K562 (cell line): Measurements from ENCODE around the gene S100A6. TPM values are rescaled to one million over a fixed set of nuclear protein-coding genes. Genes with fewer than 3 reads are reported as not detected.

Source experiments
- CBFA2T3 ChIP-seq: fragments of 450-650 bp; IDR thresholded peaks from 2 replicates; pipeline ENCODE4 v1.6.1; 2017
- HNRNPL ChIP-seq: fragments of 200-400 bp; formaldehyde crosslinking; IDR thresholded peaks from 2 replicates; pipeline ENCODE4 v1.6.1; 2017; ENCODE audit warnings: low read depth, mild to moderate bottlenecking, low read length
- KLF1 ChIP-seq: fragments of 450-650 bp; IDR thresholded peaks from 2 replicates; pipeline ENCODE4 v1.6.1; 2016; ENCODE audit warnings: missing genetic modification characterization, missing compliant biosample characterization
- MBD2 ChIP-seq: sonication (generic); IDR thresholded peaks from 2 replicates; pipeline ENCODE4 v1.6.1; 2016; ENCODE audit warnings: low read depth, borderline replicate concordance
- MTA2 ChIP-seq: fragments of 450-650 bp; IDR thresholded peaks from 2 replicates; pipeline ENCODE4 v1.6.1; 2016; ENCODE audit warnings: low read depth
- MYC ChIP-seq, 2 experiments: fragments of 250-450 bp in 1 of 2; sonication (Bioruptor Pico) in 1 of 2; IDR thresholded peaks; 2 replicates each; pipeline versions ENCODE4 v1.5.1 to v1.6.1; 2012 to 2021; ENCODE audit warnings: low read depth in 2 of 2, borderline replicate concordance in 1 of 2, improper control_type of control experiment in 1 of 2, low read length in 1 of 2, mild to moderate bottlenecking in 1 of 2, moderate library complexity in 1 of 2
- NCOR1 ChIP-seq: fragments of 450-650 bp; IDR thresholded peaks from 2 replicates; pipeline ENCODE4 v1.6.1; 2016; ENCODE audit warnings: mild to moderate bottlenecking, moderate library complexity
- SP1 ChIP-seq: sonication (generic); formaldehyde crosslinking; IDR thresholded peaks from 2 replicates; pipeline ENCODE4 v1.8.1; 2022; ENCODE audit warnings: mild to moderate bottlenecking, missing genetic modification reagents
- polyA plus RNA-seq, 8 experiments: library from polyadenylated mRNA; depleted of rRNA in 4 of 8; stranded (reverse) in 5 of 8; unstranded in 3 of 8; fragments of >200 nt; fragmentation: Nextera tagmentation in 2 of 8; fragmentation: Illumina TruSeq in 1 of 8; extraction: Ambion mirVana in 2 of 8; extraction: Trizol in 1 of 8; gene quantifications; 2 replicates each; pipeline versions ENCODE4 v1.2.1 to v1.2.3, GENCODE V29; 2011 to 2014; ENCODE audit warnings: inconsistent platforms in 1 of 8, missing spikeins in 1 of 8
- total RNA-seq, 7 experiments: library from RNA; depleted of rRNA in 6 of 7; stranded (reverse); fragments of >200 nt in 6 of 7; fragmentation: Illumina TruSeq in 2 of 7; extraction: Trizol in 2 of 7; gene quantifications; 2 replicates each; pipeline versions ENCODE4 v1.2.1 to v1.2.3, GENCODE V29; 2011 to 2021; ENCODE audit warnings: low replicate concordance in 1 of 7
- TF ChIP-seq, protein P1 (sequence below), 2 experiments: fragments of 450-650 bp in 1 of 2; sonication (generic) in 1 of 2; formaldehyde crosslinking in 1 of 2; IDR thresholded peaks; 2 replicates each; pipeline versions ENCODE4 v1.7.1 to v1.9.0; 2016 to 2022; ENCODE audit warnings: inconsistent platforms in 1 of 2, mild to moderate bottlenecking in 1 of 2, missing genetic modification reagents in 1 of 2
- TF ChIP-seq, protein P2 (sequence below): fragments of 450-650 bp; formaldehyde crosslinking; IDR thresholded peaks from 2 replicates; pipeline ENCODE4 v1.4.0; 2022; ENCODE audit warnings: missing genetic modification characterization
- TF ChIP-seq, protein P3 (sequence below): fragments of 200-800 bp; sonication (Bioruptor generic); IDR thresholded peaks from 2 replicates; pipeline ENCODE4 v1.6.1; 2017; ENCODE audit warnings: missing genetic modification characterization, missing compliant biosample characterization

The S100A6 gene
- total and polyA plus RNA-seq, 9 of the 15 experiments (the other 6 are each of a cell fraction or from before 2014, with no cell fraction given): 9.8 to 66.5 (median 23.2) TPM

DNA sequence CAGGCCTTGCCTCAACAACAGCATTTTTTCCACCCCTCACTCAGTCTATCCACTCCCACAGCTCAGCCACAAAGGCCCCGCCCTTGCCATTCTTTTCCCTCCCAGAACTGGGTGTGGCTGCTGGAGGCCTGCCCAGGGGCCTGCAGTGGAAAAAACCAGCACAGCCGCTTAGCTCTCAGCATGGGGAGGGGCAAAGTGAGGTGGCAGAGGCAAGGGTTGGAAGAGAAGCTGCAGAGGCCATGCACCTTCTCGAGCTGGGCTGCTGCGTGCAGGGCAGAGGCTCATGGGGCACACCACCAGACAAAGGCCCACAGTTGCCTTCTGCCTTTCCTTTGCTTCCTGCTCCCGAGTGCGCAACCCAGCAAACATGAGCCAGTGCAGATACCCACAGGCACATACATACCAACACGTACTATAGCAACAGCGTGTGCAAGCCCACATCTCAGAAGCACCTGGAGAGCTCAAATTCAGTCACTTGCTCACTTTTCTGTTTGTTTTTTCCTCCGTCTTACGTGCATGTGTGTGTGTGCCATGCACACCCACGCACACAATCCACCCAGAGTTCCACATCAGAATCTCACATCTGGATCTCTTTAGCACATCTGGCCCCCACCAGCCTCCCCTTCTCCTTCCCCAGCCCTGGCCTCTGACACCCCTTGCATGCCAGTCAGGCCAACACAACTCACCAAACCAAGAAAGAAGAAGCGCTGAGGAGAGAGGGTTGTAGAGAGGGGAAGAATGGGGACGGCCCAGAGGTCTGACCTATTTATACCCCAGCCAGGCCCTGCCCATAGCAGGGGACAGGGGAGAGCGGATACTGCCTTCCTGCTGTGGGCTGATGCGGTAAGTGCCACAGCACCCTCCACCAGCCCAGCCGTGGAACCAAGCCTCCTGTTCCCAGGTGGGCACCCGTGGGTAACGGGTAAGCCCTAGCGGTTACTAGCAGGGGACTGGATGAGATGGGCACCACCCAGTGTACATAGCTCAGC, 9.6 kb upstream of the S100A6 start, which contains the start of gene S100A4 (continued):
- peak; percentile 79 for TF ChIP-seq HNRNPL
- 0 out of 2 replicates have a peak, but pooled peaks have one; percentile 39 for TF ChIP-seq MBD2
- peak; percentile 82 for TF ChIP-seq CBFA2T3
- TF ChIP-seq, protein P1, sequence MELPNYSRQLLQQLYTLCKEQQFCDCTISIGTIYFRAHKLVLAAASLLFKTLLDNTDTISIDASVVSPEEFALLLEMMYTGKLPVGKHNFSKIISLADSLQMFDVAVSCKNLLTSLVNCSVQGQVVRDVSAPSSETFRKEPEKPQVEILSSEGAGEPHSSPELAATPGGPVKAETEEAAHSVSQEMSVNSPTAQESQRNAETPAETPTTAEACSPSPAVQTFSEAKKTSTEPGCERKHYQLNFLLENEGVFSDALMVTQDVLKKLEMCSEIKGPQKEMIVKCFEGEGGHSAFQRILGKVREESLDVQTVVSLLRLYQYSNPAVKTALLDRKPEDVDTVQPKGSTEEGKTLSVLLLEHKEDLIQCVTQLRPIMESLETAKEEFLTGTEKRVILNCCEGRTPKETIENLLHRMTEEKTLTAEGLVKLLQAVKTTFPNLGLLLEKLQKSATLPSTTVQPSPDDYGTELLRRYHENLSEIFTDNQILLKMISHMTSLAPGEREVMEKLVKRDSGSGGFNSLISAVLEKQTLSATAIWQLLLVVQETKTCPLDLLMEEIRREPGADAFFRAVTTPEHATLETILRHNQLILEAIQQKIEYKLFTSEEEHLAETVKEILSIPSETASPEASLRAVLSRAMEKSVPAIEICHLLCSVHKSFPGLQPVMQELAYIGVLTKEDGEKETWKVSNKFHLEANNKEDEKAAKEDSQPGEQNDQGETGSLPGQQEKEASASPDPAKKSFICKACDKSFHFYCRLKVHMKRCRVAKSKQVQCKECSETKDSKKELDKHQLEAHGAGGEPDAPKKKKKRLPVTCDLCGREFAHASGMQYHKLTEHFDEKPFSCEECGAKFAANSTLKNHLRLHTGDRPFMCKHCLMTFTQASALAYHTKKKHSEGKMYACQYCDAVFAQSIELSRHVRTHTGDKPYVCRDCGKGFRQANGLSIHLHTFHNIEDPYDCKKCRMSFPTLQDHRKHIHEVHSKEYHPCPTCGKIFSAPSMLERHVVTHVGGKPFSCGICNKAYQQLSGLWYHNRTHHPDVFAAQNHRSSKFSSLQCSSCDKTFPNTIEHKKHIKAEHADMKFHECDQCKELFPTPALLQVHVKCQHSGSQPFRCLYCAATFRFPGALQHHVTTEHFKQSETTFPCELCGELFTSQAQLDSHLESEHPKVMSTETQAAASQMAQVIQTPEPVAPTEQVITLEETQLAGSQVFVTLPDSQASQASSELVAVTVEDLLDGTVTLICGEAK (IDR thresholded peaks at IDR 0.05): peak; percentile 11; the same call in 1 of the 2 replicates
- TF ChIP-seq, protein P1 (CRISPR knock-in tag; IDR thresholded peaks at IDR 0.05): no peak
- peak; percentile 68 for TF ChIP-seq KLF1
- 0 out of 2 replicates have a peak, but pooled peaks have one; percentile 27 for TF ChIP-seq MTA2
- TF ChIP-seq, protein P2, sequence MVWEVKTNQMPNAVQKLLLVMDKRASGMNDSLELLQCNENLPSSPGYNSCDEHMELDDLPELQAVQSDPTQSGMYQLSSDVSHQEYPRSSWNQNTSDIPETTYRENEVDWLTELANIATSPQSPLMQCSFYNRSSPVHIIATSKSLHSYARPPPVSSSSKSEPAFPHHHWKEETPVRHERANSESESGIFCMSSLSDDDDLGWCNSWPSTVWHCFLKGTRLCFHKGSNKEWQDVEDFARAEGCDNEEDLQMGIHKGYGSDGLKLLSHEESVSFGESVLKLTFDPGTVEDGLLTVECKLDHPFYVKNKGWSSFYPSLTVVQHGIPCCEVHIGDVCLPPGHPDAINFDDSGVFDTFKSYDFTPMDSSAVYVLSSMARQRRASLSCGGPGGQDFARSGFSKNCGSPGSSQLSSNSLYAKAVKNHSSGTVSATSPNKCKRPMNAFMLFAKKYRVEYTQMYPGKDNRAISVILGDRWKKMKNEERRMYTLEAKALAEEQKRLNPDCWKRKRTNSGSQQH (CRISPR knock-in tag): 0 out of 2 replicates have a peak, but pooled peaks have one; percentile 47
- TF ChIP-seq, protein P3, sequence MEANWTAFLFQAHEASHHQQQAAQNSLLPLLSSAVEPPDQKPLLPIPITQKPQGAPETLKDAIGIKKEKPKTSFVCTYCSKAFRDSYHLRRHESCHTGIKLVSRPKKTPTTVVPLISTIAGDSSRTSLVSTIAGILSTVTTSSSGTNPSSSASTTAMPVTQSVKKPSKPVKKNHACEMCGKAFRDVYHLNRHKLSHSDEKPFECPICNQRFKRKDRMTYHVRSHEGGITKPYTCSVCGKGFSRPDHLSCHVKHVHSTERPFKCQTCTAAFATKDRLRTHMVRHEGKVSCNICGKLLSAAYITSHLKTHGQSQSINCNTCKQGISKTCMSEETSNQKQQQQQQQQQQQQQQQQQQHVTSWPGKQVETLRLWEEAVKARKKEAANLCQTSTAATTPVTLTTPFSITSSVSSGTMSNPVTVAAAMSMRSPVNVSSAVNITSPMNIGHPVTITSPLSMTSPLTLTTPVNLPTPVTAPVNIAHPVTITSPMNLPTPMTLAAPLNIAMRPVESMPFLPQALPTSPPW (CRISPR knock-in tag): peak; percentile 79
- peak; percentile 47 for TF ChIP-seq NCOR1
- peak; percentile 41; the same call in 1 of the 2 replicates for TF ChIP-seq MYC (IDR thresholded peaks at IDR 0.05; ENCODE audit: low read depth, low read length)
- no peak for TF ChIP-seq MYC (CRISPR knock-in tag; IDR thresholded peaks at IDR 0.05; ENCODE audit: borderline replicate concordance, low read depth)
- peak; percentile 66 for TF ChIP-seq SP1 (CRISPR knock-in tag)
